Esophagus muscularis mucosa (tissue), 4 donors: ENCODE data around the gene MFF. TPM values are rescaled to one million over a fixed set of nuclear protein-coding genes. Genes with fewer than 3 reads are reported as not detected.

Experiments
- DNase-seq: peaks from one replicate; pipeline ENCODE4 v3.0.0-alpha.2; 2017; ENCODE audit errors: extremely low spot score
- H3K27ac ChIP-seq, 4 donors: fragments of 200-600 bp; sonication (generic); replicated peaks in 1 of 4; 1 replicate in 3 of 4; 2 replicates in 1 of 4; pipeline ENCODE4 v1.5.1; 2016 to 2019; ENCODE audit warnings: mild to moderate bottlenecking in 1 of 4
- H3K27me3 ChIP-seq, 4 donors: fragments of 200-600 bp; sonication (generic); one replicate each; pipeline versions ENCODE4 v1.5.1 to v1.6.0; 2016 to 2019
- H3K36me3 ChIP-seq, 4 donors: fragments of 200-600 bp; sonication (generic); one replicate each; pipeline ENCODE4 v1.5.1; 2016 to 2019
- H3K4me1 ChIP-seq, 4 donors: fragments of 200-600 bp; sonication (generic); one replicate each; pipeline ENCODE4 v1.5.1; 2016 to 2019
- H3K4me3 ChIP-seq, 4 donors: fragments of 200-600 bp; sonication (generic); 1 replicate in 2 of 4; 2 replicates in 2 of 4; pipeline ENCODE4 v1.5.1; 2016 to 2019; ENCODE audit warnings: mild to moderate bottlenecking in 4 of 4, moderate library complexity in 1 of 4
- H3K9me3 ChIP-seq, 4 donors: fragments of 200-600 bp; sonication (generic); 1 replicate in 3 of 4; 2 replicates in 1 of 4; pipeline ENCODE4 v1.5.1; 2016 to 2019
- CTCF ChIP-seq, 3 experiments: fragments of 200-600 bp in 2 of 3; fragments of 450-650 bp in 1 of 3; sonication (generic) in 2 of 3; IDR thresholded peaks; one replicate each; pipeline ENCODE4 v1.5.1; 2017 to 2019; ENCODE audit warnings: antibody characterized with exemption in 3 of 3, mild to moderate bottlenecking in 2 of 3, moderate library complexity in 1 of 3
- EP300 ChIP-seq: sonication (generic); formaldehyde crosslinking; IDR thresholded peaks from one replicate; pipeline ENCODE4 v1.6.1; 2017; ENCODE audit warnings: antibody characterized with exemption
- POLR2A ChIP-seq: fragments of 450-650 bp; IDR thresholded peaks from one replicate; pipeline ENCODE4 v1.6.1; 2017; ENCODE audit warnings: antibody characterized with exemption, moderate library complexity, mild to moderate bottlenecking, low read depth
- POLR2AphosphoS5 ChIP-seq, 2 donors: sonication (generic); formaldehyde crosslinking; IDR thresholded peaks; one replicate each; pipeline ENCODE4 v1.6.1; 2017; ENCODE audit warnings: antibody characterized with exemption in 2 of 2
- WGBS: methylation state at CpG from one replicate; pipeline ENCODE4 v1.1.5; 2018; 5-methylcytosine and 5-hydroxymethylcytosine counted together
- intact Hi-C: fragments of 100-400 bp; cut with DNase I; formaldehyde crosslinking; loops from one replicate; pipeline ENCODE4 v1.15.1; 2023
- total RNA-seq, 4 donors: library from RNA; depleted of rRNA; stranded (reverse); fragments of >200 nt; gene quantifications; one replicate each; pipeline versions ENCODE4 v1.1.0 to v1.2.1, GENCODE V29; 2016

Gene MFF
- total RNA-seq, 4 donors from 2014 or later: 117 to 135 (median 125) TPM

DNA sequence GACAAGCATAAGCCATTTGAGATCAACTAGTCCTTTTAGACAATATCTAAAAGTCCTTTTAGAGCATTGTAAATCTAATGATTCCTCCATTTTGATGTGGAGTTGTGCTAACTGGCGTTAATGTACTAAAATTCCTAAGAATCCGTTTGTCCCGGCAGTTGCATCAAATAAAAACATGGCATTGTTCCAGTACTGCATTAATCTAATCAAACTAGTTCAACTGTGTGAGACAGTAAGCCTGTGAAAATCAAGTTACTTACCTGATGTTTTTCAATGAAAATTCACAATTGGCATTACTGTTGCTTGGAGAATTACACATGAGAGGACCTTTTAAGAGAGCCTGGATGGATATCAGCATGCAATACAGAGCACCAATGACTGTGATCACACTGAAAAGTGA, 40.8 kb downstream of the MFF start:
- TF ChIP-seq POLR2A (no peak), CTCF (IDR thresholded peaks at IDR 0.05) (no peak), POLR2AphosphoS5 (IDR thresholded peaks at IDR 0.05) (no peak), EP300 (no peak)
- no peak overlapping the region for H3K27ac ChIP-seq

GRCh38 chr2:227366769-227367426, 41.8 kb downstream of the MFF start:
- 29% methylated on average over 11 of the region's 11 CpGs for WGBS
- DNase-seq: no peak
- H3K4me1 ChIP-seq: peaks cover 0 to 16% (median 4%) of the 10 kb centered on the region in 4 donors
- TF ChIP-seq POLR2A (no peak), CTCF (IDR thresholded peaks at IDR 0.05) (no peak), POLR2AphosphoS5 (IDR thresholded peaks at IDR 0.05) (peak in 1 of 2 donors; percentile 40), EP300 (no peak)
- H3K27me3 ChIP-seq: no peaks in the 10 kb centered on the region
- intact Hi-C loops: no loop called here
- H3K27ac ChIP-seq: peak overlapping the region in 1 of 4 donors; percentile 57
- no peaks in the 10 kb centered on the region for H3K9me3 ChIP-seq
- no peak overlapping the region for H3K4me3 ChIP-seq
- H3K36me3 ChIP-seq: no peaks in the 10 kb centered on the region

More for the DNA sequence above, 40.8 kb downstream of the MFF start:
- Histone ChIP-seq H3K27me3 (no peaks in the 10 kb centered on the region), H3K4me3 (no peak overlapping the region), H3K36me3 (peaks cover 0 to 9% (median 4%) of the 10 kb centered on the region in 4 donors), H3K9me3 (no peaks in the 10 kb centered on the region), H3K4me1 (peaks cover 0 to 16% (median 4%) of the 10 kb centered on the region in 4 donors)
- intact Hi-C loops: no loop called here
- WGBS: 76% methylated on average over 3 of the region's 3 CpGs
- no peak for DNase-seq

DNA sequence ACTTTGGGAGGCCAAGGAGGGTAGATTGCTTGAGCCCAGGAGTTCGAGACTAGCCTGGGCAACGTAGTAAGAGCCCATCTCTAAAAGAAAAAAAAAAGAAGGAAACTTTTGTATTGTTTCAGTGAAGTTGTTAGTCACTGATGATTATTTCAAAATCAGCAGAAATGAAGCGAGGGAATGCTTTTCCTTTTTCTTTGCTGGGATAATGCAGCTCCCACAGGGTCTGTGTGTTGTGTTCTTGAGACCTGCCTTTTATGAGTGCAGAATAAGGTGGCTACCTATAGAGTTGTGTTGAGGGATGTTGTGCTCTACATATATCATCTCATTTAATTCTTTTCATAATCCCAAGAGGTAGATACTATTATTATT, 42.4 kb downstream of the MFF start:
- Histone ChIP-seq H3K27me3 (no peaks in the 10 kb centered on the region), H3K27ac (peak overlapping the region in 1 of 4 donors; percentile 57), H3K4me1 (peaks cover 0 to 16% (median 4%) of the 10 kb centered on the region in 4 donors), H3K4me3 (no peak overlapping the region), H3K36me3 (no peaks in the 10 kb centered on the region), H3K9me3 (no peaks in the 10 kb centered on the region)
- intact Hi-C loops: no loop called here
- no peak for TF ChIP-seq CTCF (IDR thresholded peaks at IDR 0.05)
- no peak for TF ChIP-seq EP300
- TF ChIP-seq POLR2A: no peak
- no peak for TF ChIP-seq POLR2AphosphoS5 (IDR thresholded peaks at IDR 0.05)
- 70% methylated on average over 3 of the region's 3 CpGs for WGBS
- no peak for DNase-seq

DNA sequence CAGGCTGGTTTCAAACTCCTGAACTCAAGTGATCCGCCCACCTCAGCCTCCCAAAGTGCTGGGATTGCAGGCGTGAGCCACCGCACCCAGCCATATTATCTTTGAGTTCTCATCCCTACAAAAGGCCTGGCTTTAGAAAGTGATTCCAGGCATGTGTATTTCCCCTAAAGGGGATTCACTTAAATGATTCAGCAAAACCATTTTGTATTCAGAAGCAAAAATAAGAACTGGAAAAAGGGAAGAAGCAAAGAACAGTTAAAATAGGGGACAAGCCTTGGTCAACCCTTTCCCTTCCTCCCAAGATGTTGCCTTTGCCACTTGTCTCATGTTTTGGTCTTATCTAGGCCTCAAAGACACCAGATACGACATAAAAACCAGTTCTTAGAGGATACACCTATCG, 43.5 kb downstream of the MFF start:
- H3K36me3 ChIP-seq: no peaks in the 10 kb centered on the region
- no peaks in the 10 kb centered on the region for H3K27me3 ChIP-seq
- DNase-seq: no peak
- no peak overlapping the region for H3K4me3 ChIP-seq
- intact Hi-C loops: no loop called here
- WGBS: 85% methylated on average over 5 of the region's 5 CpGs
- no peaks in the 10 kb centered on the region for H3K9me3 ChIP-seq
- H3K4me1 ChIP-seq: peaks cover 0 to 16% (median 4%) of the 10 kb centered on the region in 4 donors
- TF ChIP-seq CTCF (IDR thresholded peaks at IDR 0.05) (no peak), EP300 (no peak), POLR2AphosphoS5 (IDR thresholded peaks at IDR 0.05) (no peak), POLR2A (no peak)
- no peak overlapping the region for H3K27ac ChIP-seq

GRCh38 chr2:227370092-227370491, 45.0 kb downstream of the MFF start:
- 82% methylated on average over 8 of the region's 8 CpGs for WGBS
- peaks cover 0 to 16% (median 4%) of the 10 kb centered on the region in 4 donors for H3K4me1 ChIP-seq
- no peak for TF ChIP-seq CTCF (IDR thresholded peaks at IDR 0.05)
- no peak for TF ChIP-seq POLR2AphosphoS5 (IDR thresholded peaks at IDR 0.05)
- no peak for TF ChIP-seq POLR2A
- TF ChIP-seq EP300: no peak
- H3K36me3 ChIP-seq: no peaks in the 10 kb centered on the region
- no peaks in the 10 kb centered on the region for H3K9me3 ChIP-seq
- intact Hi-C loops: no loop called here
- no peaks in the 10 kb centered on the region for H3K27me3 ChIP-seq
- DNase-seq: no peak
- H3K4me3 ChIP-seq: no peak overlapping the region
- H3K27ac ChIP-seq: no peak overlapping the region
